RWPE2 (cell line): ENCODE measurements around the gene SNX24.

Experiments
- ATAC-seq: fragments of 200-7000 bp; cut with Tn5 transposase; 3 replicates; pipeline ENCODE4 v1.9.1; 2021; ENCODE audit warnings: low read depth
- DNase-seq: peaks from one replicate; pipeline ENCODE4 v3.0.0-alpha.2; 2020; ENCODE audit warnings: low spot score
- H3K27ac ChIP-seq: fragments of 450-650 bp; 2 replicates; pipeline ENCODE4 v1.5.1; 2017; ENCODE audit warnings: mild to moderate bottlenecking; ENCODE audit not compliant: poor library complexity, severe bottlenecking
- H3K27me3 ChIP-seq: fragments of 250-450 bp; sonication (Bioruptor Pico); 2 replicates; pipeline ENCODE4 v1.5.1; 2021; ENCODE audit warnings: mild to moderate bottlenecking, moderate library complexity; ENCODE audit not compliant: insufficient read depth, poor library complexity, severe bottlenecking
- H3K36me3 ChIP-seq: fragments of 250-450 bp; sonication (Bioruptor Pico); 2 replicates; pipeline ENCODE4 v1.5.1; 2020; ENCODE audit warnings: low read depth, mild to moderate bottlenecking, moderate library complexity
- H3K4me1 ChIP-seq: fragments of 250-450 bp; sonication (Bioruptor Pico); 2 replicates; pipeline ENCODE4 v1.5.1; 2021; ENCODE audit warnings: mild to moderate bottlenecking, moderate library complexity; ENCODE audit not compliant: insufficient read depth, poor library complexity, severe bottlenecking
- H3K4me3 ChIP-seq: fragments of 250-450 bp; sonication (Bioruptor Pico); 2 replicates; pipeline ENCODE4 v1.5.1; 2021; ENCODE audit warnings: mild to moderate bottlenecking, moderate library complexity; ENCODE audit not compliant: severe bottlenecking
- H3K9me3 ChIP-seq: fragments of 250-450 bp; sonication (Bioruptor Pico); 2 replicates; pipeline ENCODE4 v1.5.1; 2021; ENCODE audit warnings: mild to moderate bottlenecking, moderate library complexity; ENCODE audit not compliant: severe bottlenecking
- CTCF ChIP-seq: fragments of 450-650 bp; IDR thresholded peaks from one replicate; pipeline ENCODE4 v1.5.1; 2017; ENCODE audit warnings: mild to moderate bottlenecking, moderate library complexity; ENCODE audit not compliant: poor library complexity, severe bottlenecking

SNX24 gene

GRCh38 chr5:122842016-122842580 lies 3.3 kb upstream of the SNX24 start:
- Histone ChIP-seq H3K36me3 (no peaks in the 10 kb centered on the region), H3K9me3 (no peaks in the 10 kb centered on the region), H3K27ac (no peak overlapping the region), H3K4me3 (no peak overlapping the region), H3K4me1 (peaks cover 10% of the 10 kb centered on the region), H3K27me3 (no peaks in the 10 kb centered on the region)
- DNase-seq, result no peak
- no peak for TF ChIP-seq CTCF
- ATAC-seq, result no peak

DNA sequence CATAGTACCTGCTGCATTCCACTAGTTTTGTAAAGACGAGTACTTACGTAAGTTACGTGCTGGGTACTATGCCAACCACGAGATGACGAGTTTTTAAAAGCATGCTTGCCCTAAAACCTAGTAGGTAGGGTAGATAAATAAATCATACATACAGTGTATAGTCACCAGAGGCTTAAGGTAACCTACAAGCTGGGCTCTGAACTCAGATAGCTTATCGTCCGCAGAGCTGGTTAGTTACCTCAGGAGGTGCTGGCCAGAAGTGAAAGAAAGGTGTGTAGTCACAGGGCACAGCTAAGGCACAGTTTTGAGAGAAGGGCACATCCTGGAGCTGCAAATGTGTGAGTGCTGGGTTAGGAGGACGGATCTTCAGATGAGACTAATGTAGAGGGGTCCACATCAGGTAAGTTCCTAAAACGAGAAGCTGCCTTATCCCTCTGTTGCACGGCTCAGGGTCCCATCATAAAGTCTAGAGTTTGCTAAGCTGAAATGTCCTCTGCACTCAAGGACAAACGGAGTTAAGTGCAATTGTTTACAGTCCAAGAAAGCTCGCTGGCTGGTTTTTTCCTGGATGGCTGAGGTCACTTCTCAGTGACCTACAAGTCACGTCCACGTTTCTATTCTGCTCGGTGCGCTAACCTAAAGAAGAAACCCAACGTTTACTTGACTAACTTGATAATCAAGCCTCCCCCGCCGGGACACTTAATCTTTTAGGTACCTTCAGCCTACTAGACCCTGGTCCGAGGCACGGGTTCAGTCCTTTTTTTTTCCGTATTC lies 1.1 kb upstream of the SNX24 start:
- no peak for ATAC-seq

GRCh38 chr5:122844910-122845228 lies 544 bp upstream of the SNX24 start:
- no peaks in the 10 kb centered on the region for H3K9me3 ChIP-seq
- H3K27ac ChIP-seq, result peak overlapping the region; percentile 97
- no peaks in the 10 kb centered on the region for H3K27me3 ChIP-seq
- ATAC-seq (peak; percentile 4), DNase-seq (no peak)
- H3K4me3 ChIP-seq, result peak overlapping the region; percentile 96
- TF ChIP-seq CTCF, result no peak
- H3K36me3 ChIP-seq, result no peaks in the 10 kb centered on the region; the same call in 1 of the 2 replicates
- peaks cover 21% of the 10 kb centered on the region for H3K4me1 ChIP-seq

More for the DNA sequence above, 1.1 kb upstream of the SNX24 start:
- Histone ChIP-seq H3K27ac (peak overlapping the region; percentile 97), H3K27me3 (no peaks in the 10 kb centered on the region), H3K9me3 (no peaks in the 10 kb centered on the region), H3K4me3 (peak overlapping the region; percentile 96), H3K36me3 (no peaks in the 10 kb centered on the region), H3K4me1 (peaks cover 15% of the 10 kb centered on the region)
- TF ChIP-seq CTCF, result no peak
- no peak for DNase-seq

- Histone ChIP-seq H3K27me3 (no peaks in the 10 kb centered on the region), H3K27ac (peak overlapping the region; percentile 97), H3K4me1 (peaks cover 27% of the 10 kb centered on the region), H3K9me3 (no peaks in the 10 kb centered on the region), H3K4me3 (peak overlapping the region; percentile 96), H3K36me3 (peaks cover 3% of the 10 kb centered on the region)
- no peak for TF ChIP-seq CTCF
- DNase-seq (no peak), ATAC-seq (peak; percentile 80)
Observed at GRCh38 chr5:122846051-122846550, 688 bp downstream of the SNX24 start.

DNA sequence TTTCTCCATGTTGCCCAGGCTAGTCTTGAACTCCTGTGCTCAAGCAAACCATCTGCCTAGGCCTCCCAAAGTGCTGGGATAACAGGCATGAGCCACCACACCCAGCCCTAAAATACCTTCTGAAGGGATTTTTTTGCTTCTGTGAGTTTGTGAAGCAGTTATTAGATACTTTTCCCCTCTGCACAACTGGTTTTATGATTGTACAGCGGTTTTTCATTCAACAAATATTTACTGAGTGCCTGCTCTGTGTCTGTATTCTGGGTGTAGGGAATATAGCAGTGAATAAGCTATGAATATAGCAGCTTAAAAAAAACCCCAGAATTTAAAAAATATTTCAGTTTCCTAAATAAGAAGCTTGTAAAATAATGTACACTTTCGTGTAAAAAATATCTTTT lies 2.3 kb downstream of the SNX24 start:
- Histone ChIP-seq H3K27ac (peak overlapping the region; percentile 97), H3K27me3 (no peaks in the 10 kb centered on the region), H3K4me3 (no peak overlapping the region), H3K9me3 (no peaks in the 10 kb centered on the region), H3K4me1 (peaks cover 30% of the 10 kb centered on the region), H3K36me3 (peaks cover 3% of the 10 kb centered on the region)
- no peak for TF ChIP-seq CTCF
- DNase-seq, result no peak
- no peak for ATAC-seq
